SK-N-SH (cell line): ENCODE measurements around the gene C1QL2. TPM values are rescaled to one million over a fixed set of nuclear protein-coding genes. Genes with fewer than 3 reads are reported as not detected.

Experiments
- CTCF ChIA-PET: fragments of 300-600, 350-600 bp; formaldehyde crosslinking; extraction: SDS; loops from one replicate; lab custom pipeline; 2021; lab: Yijun Ruan, JAX
- POLR2A ChIA-PET: fragments of 350-600 bp; sonication (Branson Sonifier 250); formaldehyde crosslinking; extraction: SDS; loops from one replicate; lab custom pipeline; 2020; ENCODE audit warnings: antibody characterized with exemption, inconsistent platforms; lab: Yijun Ruan, JAX
- DNase-seq: peaks from one replicate; pipeline ENCODE4 v3.0.0; 2012
- H2AFZ ChIP-seq: fragments of 200-600 bp; sonication (generic); 2 replicates; pipeline ENCODE4 v1.8.1; 2016; ENCODE audit warnings: antibody characterized with exemption, mild to moderate bottlenecking, low read depth
- H3F3A ChIP-seq: fragments of 200-600 bp; sonication (generic); replicated peaks from 2 replicates; pipeline ENCODE3; 2016; ENCODE audit warnings: antibody characterized with exemption, mild to moderate bottlenecking; ENCODE audit not compliant: insufficient read depth
- H3K27ac ChIP-seq, 2 experiments: fragments of 200-500 bp in 1 of 2; fragments of 200-600 bp in 1 of 2; sonication (Bioruptor generic) in 1 of 2; sonication (generic), shearing (Covaris generic) in 1 of 2; 2 replicates each; pipeline versions ENCODE4 v1.5.1 to v1.6.1; 2014 to 2016; ENCODE audit warnings: low read depth in 2 of 2, inconsistent platforms in 1 of 2, low read length in 1 of 2, mild to moderate bottlenecking in 1 of 2, mixed read lengths in 1 of 2
- H3K27me3 ChIP-seq: fragments of 200-600 bp; sonication (generic), shearing (Covaris generic); 2 replicates; pipeline ENCODE4 v1.6.1; 2016; ENCODE audit warnings: mixed run types; ENCODE audit not compliant: insufficient read depth
- H3K36me3 ChIP-seq, 2 experiments: fragments of 200-500 bp in 1 of 2; fragments of 200-600 bp in 1 of 2; sonication (Bioruptor generic) in 1 of 2; sonication (generic) in 1 of 2; replicated peaks in 1 of 2; 2 replicates each; pipeline versions ENCODE3 to v1.5.1; 2014 to 2016; ENCODE audit warnings: low read length in 1 of 2, mild to moderate bottlenecking in 1 of 2; ENCODE audit not compliant: insufficient read depth in 2 of 2, control insufficient read depth in 1 of 2
- H3K4me1 ChIP-seq, 2 experiments: fragments of 200-500 bp in 1 of 2; fragments of 200-600 bp in 1 of 2; sonication (Bioruptor generic) in 1 of 2; sonication (generic), shearing (Covaris generic) in 1 of 2; 2 replicates each; pipeline versions ENCODE4 v1.5.1 to v1.6.1; 2014 to 2016; ENCODE audit warnings: low read depth in 1 of 2, low read length in 1 of 2, mixed run types in 1 of 2; ENCODE audit not compliant: insufficient read depth in 2 of 2, control insufficient read depth in 1 of 2
- H3K4me2 ChIP-seq: fragments of 200-600 bp; sonication (generic), shearing (Covaris generic); 2 replicates; pipeline ENCODE4 v1.6.1; 2017; ENCODE audit warnings: mixed run types
- H3K4me3 ChIP-seq, 2 experiments: fragments of 200-500 bp in 1 of 2; fragments of 200-600 bp in 1 of 2; sonication (Bioruptor generic) in 1 of 2; sonication (generic), shearing (Covaris generic) in 1 of 2; 2 replicates each; pipeline versions ENCODE4 v1.5.1 to v1.8.1; 2014 to 2016; ENCODE audit warnings: low read depth in 2 of 2, inconsistent platforms in 1 of 2, low read length in 1 of 2, mild to moderate bottlenecking in 1 of 2, mixed read lengths in 1 of 2, moderate library complexity in 1 of 2
- H3K79me2 ChIP-seq: fragments of 200-600 bp; sonication (generic); 2 replicates; pipeline ENCODE4 v1.8.1; 2017; ENCODE audit warnings: mild to moderate bottlenecking; ENCODE audit not compliant: insufficient read depth
- H3K9ac ChIP-seq: fragments of 200-600 bp; sonication (generic); 2 replicates; pipeline ENCODE4 v1.6.1; 2017; ENCODE audit warnings: mixed run types
- H3K9me2 ChIP-seq: fragments of 200-600 bp; sonication (generic); 2 replicates; pipeline ENCODE4 v1.6.1; 2017; ENCODE audit warnings: mixed run types
- H3K9me3 ChIP-seq: fragments of 200-600 bp; sonication (generic); 2 replicates; pipeline ENCODE4 v1.6.1; 2017; ENCODE audit warnings: mixed run types, mild to moderate bottlenecking, moderate library complexity
- H4K20me1 ChIP-seq: fragments of 200-600 bp; sonication (generic); 2 replicates; pipeline ENCODE4 v1.6.1; 2017; ENCODE audit warnings: mild to moderate bottlenecking, mixed run types; ENCODE audit not compliant: insufficient read depth
- ELF1 ChIP-seq: IDR thresholded peaks from 2 replicates; pipeline ENCODE4 v1.4.0; 2012
- EP300 ChIP-seq, 2 experiments: IDR thresholded peaks; 2 replicates each; pipeline versions ENCODE4 v1.4.0 to v1.6.1; 2012; ENCODE audit warnings: borderline replicate concordance in 1 of 2, low read depth in 1 of 2, low read length in 1 of 2
- EZH2phosphoT487 ChIP-seq: fragments of 200-600 bp; sonication (generic); IDR thresholded peaks from 2 replicates; pipeline ENCODE4 v1.6.1; 2017; ENCODE audit warnings: low read depth, mixed run types, mild to moderate bottlenecking, antibody characterized with exemption, moderate library complexity, borderline replicate concordance
- FOXJ3 ChIP-seq: sonication (generic); formaldehyde crosslinking; IDR thresholded peaks from 2 replicates; pipeline ENCODE4 v1.5.1; 2020; ENCODE audit warnings: mild to moderate bottlenecking, missing genetic modification reagents
- GABPA ChIP-seq: IDR thresholded peaks from 2 replicates; pipeline ENCODE4 v1.4.0; 2012; ENCODE audit warnings: low read depth, mild to moderate bottlenecking
- GATA2 ChIP-seq: sonication (generic); formaldehyde crosslinking; IDR thresholded peaks from 2 replicates; pipeline ENCODE4 v1.5.0; 2020; ENCODE audit warnings: mild to moderate bottlenecking, missing genetic modification reagents
- JUND ChIP-seq: IDR thresholded peaks from 2 replicates; pipeline ENCODE4 v1.4.0; 2012
- MEF2A ChIP-seq: IDR thresholded peaks from 2 replicates; pipeline ENCODE4 v1.4.0; 2012; ENCODE audit warnings: low read depth, borderline replicate concordance
- NFIC ChIP-seq: IDR thresholded peaks from 2 replicates; pipeline ENCODE4 v1.4.0; 2012; ENCODE audit warnings: borderline replicate concordance
- NRF1 ChIP-seq: IDR thresholded peaks from 2 replicates; pipeline ENCODE4 v1.6.1; 2012; ENCODE audit warnings: low read depth, mild to moderate bottlenecking, low read length
- RAD21 ChIP-seq: IDR thresholded peaks from 2 replicates; pipeline ENCODE4 v1.6.1; 2012; ENCODE audit warnings: mild to moderate bottlenecking, low read length
- RCOR1 ChIP-seq: fragments of 150-350 bp; IDR thresholded peaks from 2 replicates; pipeline ENCODE4 v1.6.1; 2017; ENCODE audit warnings: antibody characterized with exemption, low read length
- RFX5 ChIP-seq: IDR thresholded peaks from 2 replicates; pipeline ENCODE4 v1.6.1; 2012; ENCODE audit warnings: mild to moderate bottlenecking, improper control_type of control experiment, low read length
- SIN3A ChIP-seq: IDR thresholded peaks from 2 replicates; pipeline ENCODE4 v1.6.1; 2012; ENCODE audit warnings: low read depth, mild to moderate bottlenecking, low read length, moderate library complexity, borderline replicate concordance
- TCF12 ChIP-seq: IDR thresholded peaks from 2 replicates; pipeline ENCODE4 v1.4.0; 2012
- WGBS: methylation state at CpG from one replicate; pipeline ENCODE4 v1.1.6; 2017; ENCODE audit warnings: low lambda C conversion rate; 5-methylcytosine and 5-hydroxymethylcytosine counted together
- polyA plus RNA-seq, 3 experiments: library from polyadenylated mRNA; depleted of rRNA; stranded (reverse); fragments of >200 nt; gene quantifications; 2 replicates each; pipeline ENCODE4 v1.2.3, GENCODE V29; 2012
- TF ChIP-seq, protein P1 (sequence below): fragments of 200-600 bp; sonication (generic); IDR thresholded peaks from 2 replicates; pipeline ENCODE4 v1.6.1; 2017; ENCODE audit warnings: antibody characterized with exemption, mild to moderate bottlenecking, moderate library complexity
- TF ChIP-seq, protein P2 (sequence below): fragments of 150-350 bp; IDR thresholded peaks from 2 replicates; pipeline ENCODE4 v1.6.1; 2017; ENCODE audit warnings: antibody characterized with exemption, low read length, low read depth, borderline replicate concordance
- TF ChIP-seq, protein P3 (sequence below): IDR thresholded peaks from 2 replicates; pipeline ENCODE4 v1.4.0; 2012; ENCODE audit warnings: low read depth, borderline replicate concordance
- TF ChIP-seq, protein P4 (sequence below): IDR thresholded peaks from 2 replicates; pipeline ENCODE4 v1.4.0; 2012; ENCODE audit warnings: low read depth, borderline replicate concordance
- TF ChIP-seq, protein P5 (sequence below): IDR thresholded peaks from 2 replicates; pipeline ENCODE4 v1.4.0; 2012; ENCODE audit warnings: low read depth

Gene C1QL2
- polyA plus RNA-seq, 1 of the 3 experiments (the other 2 are of a cell fraction), result not detected

DNA sequence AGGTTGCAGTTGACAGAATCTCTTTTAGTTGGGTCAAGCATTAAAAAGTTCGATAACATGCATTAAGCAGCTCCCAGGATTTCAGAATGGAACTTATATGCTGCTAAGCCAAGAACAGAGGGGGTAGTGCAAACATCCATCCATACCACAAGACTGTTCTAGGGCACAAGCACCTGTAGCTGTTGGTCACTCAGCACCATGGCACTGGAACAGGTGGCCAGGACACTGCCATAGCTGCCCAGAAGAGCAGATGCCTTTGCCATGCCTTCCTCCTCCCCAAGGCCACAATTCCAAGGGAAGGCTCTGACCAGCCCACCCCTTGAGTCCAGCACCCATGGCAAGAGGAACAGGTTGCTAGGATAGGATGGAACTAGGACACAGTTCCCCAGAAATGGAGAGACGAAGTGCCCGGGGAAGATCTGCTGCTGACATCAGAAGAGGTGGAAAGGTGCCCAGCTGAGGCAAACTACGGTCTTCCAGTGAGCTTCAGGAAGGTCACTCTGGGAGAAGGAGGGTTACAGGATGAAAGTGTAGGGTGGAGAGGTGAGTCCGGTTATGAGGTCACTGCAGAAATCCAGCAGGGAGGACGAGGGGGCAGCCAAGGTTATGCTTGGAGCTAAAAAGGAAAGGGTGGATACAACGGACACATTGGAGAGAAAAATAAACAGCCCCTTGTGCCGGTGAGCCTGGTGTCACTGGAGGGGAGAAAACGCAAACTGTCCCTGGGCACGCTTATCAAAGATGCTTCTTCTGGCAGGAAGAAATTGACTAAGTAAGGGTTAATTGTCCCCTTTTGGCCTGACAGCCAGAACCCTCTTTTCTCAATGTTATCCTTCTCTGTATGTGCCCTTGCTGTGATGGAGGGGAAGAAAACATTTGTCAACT lies 41.9 kb downstream of the C1QL2 start (continued):
- TF ChIP-seq, protein P1, sequence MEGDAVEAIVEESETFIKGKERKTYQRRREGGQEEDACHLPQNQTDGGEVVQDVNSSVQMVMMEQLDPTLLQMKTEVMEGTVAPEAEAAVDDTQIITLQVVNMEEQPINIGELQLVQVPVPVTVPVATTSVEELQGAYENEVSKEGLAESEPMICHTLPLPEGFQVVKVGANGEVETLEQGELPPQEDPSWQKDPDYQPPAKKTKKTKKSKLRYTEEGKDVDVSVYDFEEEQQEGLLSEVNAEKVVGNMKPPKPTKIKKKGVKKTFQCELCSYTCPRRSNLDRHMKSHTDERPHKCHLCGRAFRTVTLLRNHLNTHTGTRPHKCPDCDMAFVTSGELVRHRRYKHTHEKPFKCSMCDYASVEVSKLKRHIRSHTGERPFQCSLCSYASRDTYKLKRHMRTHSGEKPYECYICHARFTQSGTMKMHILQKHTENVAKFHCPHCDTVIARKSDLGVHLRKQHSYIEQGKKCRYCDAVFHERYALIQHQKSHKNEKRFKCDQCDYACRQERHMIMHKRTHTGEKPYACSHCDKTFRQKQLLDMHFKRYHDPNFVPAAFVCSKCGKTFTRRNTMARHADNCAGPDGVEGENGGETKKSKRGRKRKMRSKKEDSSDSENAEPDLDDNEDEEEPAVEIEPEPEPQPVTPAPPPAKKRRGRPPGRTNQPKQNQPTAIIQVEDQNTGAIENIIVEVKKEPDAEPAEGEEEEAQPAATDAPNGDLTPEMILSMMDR, result no peak
- TF ChIP-seq EZH2phosphoT487 (no peak), RFX5 (no peak), EP300 (IDR thresholded peaks at IDR 0.05; ENCODE audit: borderline replicate concordance in 1 of 2, low read depth in 1 of 2, low read length in 1 of 2) (no peak), ELF1 (no peak), MEF2A (no peak), GATA2 (no peak)

DNA sequence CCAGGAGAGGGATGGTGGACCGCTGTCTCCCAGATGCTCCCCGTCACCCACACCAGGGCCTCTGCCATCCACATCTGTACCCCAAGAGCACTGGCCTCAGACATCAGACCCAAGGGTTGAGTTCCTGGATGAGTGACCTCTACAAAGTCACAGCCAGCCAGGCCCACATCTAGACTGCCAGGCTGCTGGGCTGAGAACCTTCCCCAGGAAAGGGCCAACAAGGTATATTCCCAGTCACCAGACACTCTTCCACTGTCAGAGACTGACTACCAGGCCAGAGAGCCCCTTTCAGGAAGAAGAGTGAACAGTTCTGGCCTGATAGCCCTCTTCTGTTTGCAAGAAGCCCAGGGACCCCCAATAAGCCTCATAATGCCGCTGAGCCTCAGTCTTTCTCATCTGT lies 44.3 kb downstream of the C1QL2 start:
- no peak overlapping the region for H3K27ac ChIP-seq
- no peak overlapping the region for H3K4me3 ChIP-seq
- no peaks in the 10 kb centered on the region for H3K36me3 ChIP-seq
- H3K79me2 ChIP-seq, result no peaks in the 10 kb centered on the region
- ChIA-PET POLR2A (no interaction called here), CTCF (no interaction called here)
- H3K4me1 ChIP-seq, result no peaks in the 10 kb centered on the region; a peak in 1 of 4 replicates
- H3K9me2 ChIP-seq, result no peaks in the 10 kb centered on the region
- 38% methylated on average over 3 of the region's 3 CpGs for WGBS
- TF ChIP-seq NFIC (no peak), NRF1 (no peak), FOXJ3 (CRISPR knock-in tag) (no peak)
- TF ChIP-seq, protein P2, sequence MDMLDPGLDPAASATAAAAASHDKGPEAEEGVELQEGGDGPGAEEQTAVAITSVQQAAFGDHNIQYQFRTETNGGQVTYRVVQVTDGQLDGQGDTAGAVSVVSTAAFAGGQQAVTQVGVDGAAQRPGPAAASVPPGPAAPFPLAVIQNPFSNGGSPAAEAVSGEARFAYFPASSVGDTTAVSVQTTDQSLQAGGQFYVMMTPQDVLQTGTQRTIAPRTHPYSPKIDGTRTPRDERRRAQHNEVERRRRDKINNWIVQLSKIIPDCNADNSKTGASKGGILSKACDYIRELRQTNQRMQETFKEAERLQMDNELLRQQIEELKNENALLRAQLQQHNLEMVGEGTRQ, result no peak
- no peaks in the 10 kb centered on the region for H3K9me3 ChIP-seq
- no peak for DNase-seq
- H3K4me2 ChIP-seq, result no peak overlapping the region
- no peaks in the 10 kb centered on the region for H4K20me1 ChIP-seq
- H2AFZ ChIP-seq, result no peak overlapping the region
- no peak overlapping the region for H3K9ac ChIP-seq
- H3K27me3 ChIP-seq, result no peaks in the 10 kb centered on the region
- H3F3A ChIP-seq, result no peaks in the 10 kb centered on the region

DNA sequence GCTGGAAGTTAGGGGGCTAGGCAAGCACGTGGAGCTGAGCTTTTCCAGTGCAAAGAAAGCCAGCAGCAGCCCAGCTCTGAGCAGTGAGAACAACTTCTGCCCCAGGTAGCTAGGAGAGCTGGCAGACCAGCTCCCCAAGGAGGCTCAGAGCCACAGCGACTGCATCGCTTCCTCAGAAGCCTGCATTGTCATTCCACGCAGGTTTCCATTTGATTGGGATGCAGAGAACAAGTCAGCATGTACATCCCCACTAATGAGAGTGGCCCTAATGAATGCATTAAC lies 45.1 kb downstream of the C1QL2 start:
- Histone ChIP-seq H3K4me1 (no peaks in the 10 kb centered on the region), H3K36me3 (no peaks in the 10 kb centered on the region), H3F3A (no peaks in the 10 kb centered on the region), H3K4me2 (no peak overlapping the region), H3K9me2 (no peaks in the 10 kb centered on the region), H3K9ac (no peak overlapping the region), H3K27ac (no peak overlapping the region), H3K9me3 (no peaks in the 10 kb centered on the region), H2AFZ (no peak overlapping the region), H3K4me3 (no peak overlapping the region), H3K27me3 (no peaks in the 10 kb centered on the region), H3K79me2 (no peaks in the 10 kb centered on the region), H4K20me1 (no peaks in the 10 kb centered on the region)
- ChIA-PET CTCF (no interaction called here), POLR2A (no interaction called here)
- 49% methylated on average over 3 of the region's 4 CpGs for WGBS
- DNase-seq, result no peak
- no peak for TF ChIP-seq NRF1
- TF ChIP-seq SIN3A, result no peak
- no peak for TF ChIP-seq RAD21
- no peak for TF ChIP-seq JUND
- TF ChIP-seq MEF2A, result no peak
- TF ChIP-seq RCOR1, result no peak
- no peak for TF ChIP-seq GABPA
- TF ChIP-seq, protein P3, sequence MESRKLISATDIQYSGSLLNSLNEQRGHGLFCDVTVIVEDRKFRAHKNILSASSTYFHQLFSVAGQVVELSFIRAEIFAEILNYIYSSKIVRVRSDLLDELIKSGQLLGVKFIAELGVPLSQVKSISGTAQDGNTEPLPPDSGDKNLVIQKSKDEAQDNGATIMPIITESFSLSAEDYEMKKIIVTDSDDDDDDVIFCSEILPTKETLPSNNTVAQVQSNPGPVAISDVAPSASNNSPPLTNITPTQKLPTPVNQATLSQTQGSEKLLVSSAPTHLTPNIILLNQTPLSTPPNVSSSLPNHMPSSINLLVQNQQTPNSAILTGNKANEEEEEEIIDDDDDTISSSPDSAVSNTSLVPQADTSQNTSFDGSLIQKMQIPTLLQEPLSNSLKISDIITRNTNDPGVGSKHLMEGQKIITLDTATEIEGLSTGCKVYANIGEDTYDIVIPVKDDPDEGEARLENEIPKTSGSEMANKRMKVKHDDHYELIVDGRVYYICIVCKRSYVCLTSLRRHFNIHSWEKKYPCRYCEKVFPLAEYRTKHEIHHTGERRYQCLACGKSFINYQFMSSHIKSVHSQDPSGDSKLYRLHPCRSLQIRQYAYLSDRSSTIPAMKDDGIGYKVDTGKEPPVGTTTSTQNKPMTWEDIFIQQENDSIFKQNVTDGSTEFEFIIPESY, result no peak
- TF ChIP-seq EZH2phosphoT487, result no peak
- TF ChIP-seq EP300 (IDR thresholded peaks at IDR 0.05; ENCODE audit: borderline replicate concordance in 1 of 2, low read depth in 1 of 2, low read length in 1 of 2), result no peak
- no peak for TF ChIP-seq FOXJ3 (CRISPR knock-in tag)
- TF ChIP-seq, protein P4, sequence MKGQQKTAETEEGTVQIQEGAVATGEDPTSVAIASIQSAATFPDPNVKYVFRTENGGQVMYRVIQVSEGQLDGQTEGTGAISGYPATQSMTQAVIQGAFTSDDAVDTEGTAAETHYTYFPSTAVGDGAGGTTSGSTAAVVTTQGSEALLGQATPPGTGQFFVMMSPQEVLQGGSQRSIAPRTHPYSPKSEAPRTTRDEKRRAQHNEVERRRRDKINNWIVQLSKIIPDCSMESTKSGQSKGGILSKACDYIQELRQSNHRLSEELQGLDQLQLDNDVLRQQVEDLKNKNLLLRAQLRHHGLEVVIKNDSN, result no peak
- no peak for TF ChIP-seq TCF12
- no peak for TF ChIP-seq NFIC
- TF ChIP-seq, protein P5, sequence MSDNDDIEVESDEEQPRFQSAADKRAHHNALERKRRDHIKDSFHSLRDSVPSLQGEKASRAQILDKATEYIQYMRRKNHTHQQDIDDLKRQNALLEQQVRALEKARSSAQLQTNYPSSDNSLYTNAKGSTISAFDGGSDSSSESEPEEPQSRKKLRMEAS, result no peak
